ENCODE measurements around the gene TMC2.
A peak's percentile ranks its signal among the peaks of the same experiment; 100 is the strongest.
"Not testable (repeated sequence)": the region's sequence is repeated elsewhere in the genome, so short reads cannot be mapped to it uniquely, and the experiment has no call there.

Gene TMC2

DNA sequence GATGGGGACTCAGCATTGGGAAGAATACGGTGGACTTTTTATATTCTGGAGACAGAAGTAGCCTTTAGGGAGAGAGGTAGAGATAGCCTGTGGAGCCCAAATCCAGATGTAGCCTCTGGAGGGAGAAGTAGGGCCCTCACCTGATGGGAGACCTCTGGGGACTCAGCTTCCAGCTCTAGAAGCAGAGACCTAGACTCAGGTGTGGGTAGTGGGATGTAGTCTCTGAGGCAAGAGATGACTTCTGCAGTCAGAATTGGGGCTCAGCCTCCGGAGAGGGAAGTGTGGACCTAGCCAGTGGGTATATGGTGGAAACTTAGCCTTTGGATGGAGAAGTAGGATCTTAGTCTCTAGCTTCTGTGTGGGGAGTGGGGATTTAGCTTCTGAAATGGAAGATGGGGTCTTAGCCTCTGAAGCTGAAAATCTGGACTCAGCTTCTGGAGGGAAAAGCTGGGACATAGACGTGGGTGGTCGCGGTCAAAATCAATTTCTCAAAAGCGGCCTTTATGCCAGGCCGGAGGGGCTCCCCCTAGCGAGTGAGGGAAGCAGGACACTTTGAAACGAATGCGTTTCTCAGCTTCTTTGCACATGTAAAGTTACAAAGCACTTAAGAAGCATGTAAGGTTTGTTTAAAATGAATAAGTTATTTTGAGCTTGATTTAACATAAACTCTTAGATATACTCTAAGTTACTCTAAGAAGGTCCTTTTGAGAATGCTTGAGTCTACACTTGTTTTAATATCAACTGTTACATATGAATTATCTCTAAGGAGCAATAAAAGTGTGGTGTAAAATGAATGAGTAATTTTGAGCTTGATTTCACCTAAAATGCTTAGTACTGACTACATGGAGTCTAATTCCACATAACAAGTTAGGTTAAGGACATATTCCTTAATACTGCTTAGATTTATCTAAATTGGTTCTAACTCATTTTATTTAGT is 14.7 kb upstream of the TMC2 start:
- no peak overlapping the region for H3K4me3 ChIP-seq (ENCODE audit: low read length)
- peak; percentile 51 for DNase-seq (ENCODE audit: low read depth)
- TF ChIP-seq, protein P1, sequence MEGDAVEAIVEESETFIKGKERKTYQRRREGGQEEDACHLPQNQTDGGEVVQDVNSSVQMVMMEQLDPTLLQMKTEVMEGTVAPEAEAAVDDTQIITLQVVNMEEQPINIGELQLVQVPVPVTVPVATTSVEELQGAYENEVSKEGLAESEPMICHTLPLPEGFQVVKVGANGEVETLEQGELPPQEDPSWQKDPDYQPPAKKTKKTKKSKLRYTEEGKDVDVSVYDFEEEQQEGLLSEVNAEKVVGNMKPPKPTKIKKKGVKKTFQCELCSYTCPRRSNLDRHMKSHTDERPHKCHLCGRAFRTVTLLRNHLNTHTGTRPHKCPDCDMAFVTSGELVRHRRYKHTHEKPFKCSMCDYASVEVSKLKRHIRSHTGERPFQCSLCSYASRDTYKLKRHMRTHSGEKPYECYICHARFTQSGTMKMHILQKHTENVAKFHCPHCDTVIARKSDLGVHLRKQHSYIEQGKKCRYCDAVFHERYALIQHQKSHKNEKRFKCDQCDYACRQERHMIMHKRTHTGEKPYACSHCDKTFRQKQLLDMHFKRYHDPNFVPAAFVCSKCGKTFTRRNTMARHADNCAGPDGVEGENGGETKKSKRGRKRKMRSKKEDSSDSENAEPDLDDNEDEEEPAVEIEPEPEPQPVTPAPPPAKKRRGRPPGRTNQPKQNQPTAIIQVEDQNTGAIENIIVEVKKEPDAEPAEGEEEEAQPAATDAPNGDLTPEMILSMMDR (IDR thresholded peaks at IDR 0.05; ENCODE audit: insufficient read depth, low read depth, low read length, missing control alignments) = peak; percentile 94

DNA sequence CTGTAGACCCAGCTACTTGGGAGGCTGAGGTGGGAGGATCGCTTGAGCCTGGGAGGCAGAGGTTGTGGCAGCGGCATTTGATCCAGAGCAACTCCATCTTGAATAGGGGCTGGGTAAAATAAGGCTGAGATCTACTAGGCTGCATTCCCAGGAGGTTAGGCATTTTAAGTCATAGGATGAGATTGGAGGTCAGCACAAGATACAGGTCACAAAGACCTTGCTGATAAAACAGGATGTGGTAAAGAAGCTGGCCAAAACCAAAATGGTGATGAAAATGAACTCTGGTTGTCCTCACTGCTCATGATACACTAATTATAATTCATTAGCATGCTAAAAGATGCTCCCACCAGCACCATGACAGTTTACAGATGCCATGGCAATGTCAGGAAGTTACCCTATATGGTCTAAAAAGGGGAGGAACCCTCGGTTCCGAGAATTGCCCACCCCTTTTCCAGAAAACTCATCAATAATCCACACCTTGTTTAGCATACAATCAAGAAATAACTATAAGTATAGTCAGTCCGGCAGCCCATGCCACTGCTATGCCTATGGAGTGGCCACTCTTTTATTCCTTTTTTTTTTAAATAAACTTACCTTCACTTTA is 13.4 kb upstream of the TMC2 start:
- H3K4me3 ChIP-seq (ENCODE audit: low read length); DNase-seq (ENCODE audit: low read depth): not testable (repeated sequence)

DNA sequence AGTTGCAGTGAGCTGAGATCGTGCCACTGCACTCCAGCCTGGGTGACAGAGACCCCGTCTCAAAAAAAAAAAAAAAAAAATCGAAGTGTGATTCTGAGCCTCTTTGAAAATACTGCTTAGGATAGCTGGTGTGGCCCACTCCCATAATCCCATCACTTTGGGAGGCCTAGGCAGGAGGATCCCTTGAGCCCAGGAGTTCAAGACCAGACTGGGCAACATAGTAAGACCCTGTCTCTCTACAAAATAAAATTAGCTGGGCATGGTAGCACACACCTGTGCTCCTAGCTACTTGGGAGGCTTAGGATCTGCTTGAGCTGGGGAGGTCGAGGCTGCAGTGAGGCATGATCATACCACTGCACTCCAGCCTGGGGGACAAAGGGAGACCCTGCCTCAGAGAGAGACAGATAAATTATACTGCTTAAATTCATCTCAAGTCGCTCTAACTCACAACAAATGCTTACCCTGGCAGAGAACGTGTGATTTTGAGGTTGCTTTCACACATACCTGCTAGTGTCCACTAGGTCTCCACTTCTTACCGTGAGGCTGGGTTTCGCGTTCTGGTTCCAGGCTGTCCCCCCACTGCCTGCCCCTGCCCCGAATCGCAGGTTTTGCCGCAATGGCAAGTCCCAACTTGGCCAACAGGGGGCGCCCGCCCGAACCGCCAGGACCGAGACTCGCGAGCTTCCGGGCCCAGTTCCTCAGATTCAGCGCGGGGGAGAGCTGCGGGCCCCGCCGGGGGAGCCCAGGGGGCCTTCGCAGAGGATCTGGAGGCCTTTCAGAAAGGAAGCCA is 12.3 kb upstream of the TMC2 start:
- H3K4me3 ChIP-seq (ENCODE audit: low read length) = peak overlapping the region; percentile 78
- TF ChIP-seq, protein P1 (IDR thresholded peaks at IDR 0.05; ENCODE audit: insufficient read depth, low read depth, low read length, missing control alignments) = peak; percentile 89
- DNase-seq (ENCODE audit: low read depth) = peak; percentile 72

DNA sequence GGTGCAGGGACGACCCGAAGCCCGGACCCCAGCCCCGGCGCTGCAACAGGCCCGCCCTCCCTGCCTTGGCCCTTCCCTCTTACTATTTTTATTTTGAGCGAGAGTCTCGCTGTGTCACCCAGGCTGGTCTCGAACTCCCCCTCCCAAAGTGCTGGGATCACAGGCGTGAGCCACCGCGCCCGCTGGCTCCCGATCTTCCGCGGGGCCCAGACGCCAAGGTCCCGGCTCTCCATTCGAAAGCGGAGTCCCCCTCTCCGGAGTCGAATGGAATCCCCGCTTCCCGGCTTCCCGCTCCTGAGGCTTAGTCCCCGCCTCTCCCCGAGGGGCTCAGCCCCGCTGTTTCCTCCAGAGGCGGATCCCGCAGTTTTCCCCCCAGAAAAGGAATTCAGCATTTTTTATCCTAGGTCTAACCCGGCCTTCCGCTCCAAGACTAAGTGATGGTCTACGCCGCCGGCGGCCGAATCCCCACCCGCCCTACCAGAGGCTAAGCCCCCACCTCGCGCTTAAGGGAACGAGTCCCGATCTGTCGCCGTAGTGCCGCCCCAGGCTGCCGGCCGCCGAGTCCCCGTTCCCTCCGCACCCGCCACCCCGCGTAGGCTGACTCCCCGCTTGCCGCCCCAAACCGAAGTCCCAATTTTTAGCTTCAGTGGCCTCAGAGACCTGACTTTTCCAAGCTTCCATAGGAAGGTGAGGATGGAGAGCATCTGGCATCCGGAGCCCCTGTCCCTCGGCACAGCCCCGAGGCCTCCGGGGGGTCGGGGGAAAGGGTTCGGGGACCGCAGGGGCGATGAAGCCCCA is 11.5 kb upstream of the TMC2 start:
- H3K4me3 ChIP-seq (ENCODE audit: low read length) = peak overlapping the region; percentile 78
- TF ChIP-seq, protein P1 (IDR thresholded peaks at IDR 0.05; ENCODE audit: insufficient read depth, low read depth, low read length, missing control alignments) = no peak
- DNase-seq (ENCODE audit: low read depth) = peak; percentile 7

DNA sequence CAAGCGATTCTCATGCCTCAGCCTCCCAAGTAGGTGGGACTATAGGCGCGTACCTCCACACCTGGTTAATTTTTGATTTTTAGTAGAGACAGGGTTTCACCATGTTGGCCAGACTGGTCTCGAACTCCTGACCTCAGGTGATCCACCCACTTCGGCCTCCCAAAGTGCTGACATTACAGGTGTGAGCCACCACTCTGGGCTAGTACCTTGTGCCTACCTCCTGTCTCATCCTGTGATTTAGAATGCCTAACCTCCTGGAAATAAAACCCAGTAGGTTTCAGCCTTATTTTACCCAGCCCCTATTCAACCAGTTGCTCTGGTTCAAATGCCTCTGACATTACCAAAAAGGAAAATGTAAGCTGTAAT is 10.2 kb upstream of the TMC2 start:
- not testable (repeated sequence) for H3K4me3 ChIP-seq (ENCODE audit: low read length); DNase-seq (ENCODE audit: low read depth)

DNA sequence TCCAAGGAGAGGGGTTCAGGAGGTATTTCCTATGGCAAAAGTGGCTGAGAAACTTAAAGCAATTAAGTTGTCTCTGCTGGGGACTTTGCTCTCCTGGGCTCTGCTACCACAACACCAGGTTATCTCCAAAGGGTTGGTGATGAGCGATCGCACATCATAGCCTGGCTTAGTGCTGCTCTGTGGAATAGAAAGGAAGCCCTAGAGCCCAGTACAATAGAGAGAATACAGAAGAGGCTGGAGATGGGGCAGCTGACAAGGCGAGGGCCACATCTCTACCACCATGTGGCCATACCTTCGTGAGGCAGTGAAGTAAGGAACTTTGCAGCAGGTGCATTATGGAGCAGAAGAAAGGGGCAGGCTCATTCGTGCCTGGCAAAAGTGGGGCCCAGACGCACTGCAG is 8.6 kb upstream of the TMC2 start:
- no peak overlapping the region for H3K4me3 ChIP-seq (ENCODE audit: low read length)
- no peak for DNase-seq (ENCODE audit: low read depth)
- TF ChIP-seq, protein P1 (IDR thresholded peaks at IDR 0.05; ENCODE audit: insufficient read depth, low read depth, low read length, missing control alignments) = no peak

DNA sequence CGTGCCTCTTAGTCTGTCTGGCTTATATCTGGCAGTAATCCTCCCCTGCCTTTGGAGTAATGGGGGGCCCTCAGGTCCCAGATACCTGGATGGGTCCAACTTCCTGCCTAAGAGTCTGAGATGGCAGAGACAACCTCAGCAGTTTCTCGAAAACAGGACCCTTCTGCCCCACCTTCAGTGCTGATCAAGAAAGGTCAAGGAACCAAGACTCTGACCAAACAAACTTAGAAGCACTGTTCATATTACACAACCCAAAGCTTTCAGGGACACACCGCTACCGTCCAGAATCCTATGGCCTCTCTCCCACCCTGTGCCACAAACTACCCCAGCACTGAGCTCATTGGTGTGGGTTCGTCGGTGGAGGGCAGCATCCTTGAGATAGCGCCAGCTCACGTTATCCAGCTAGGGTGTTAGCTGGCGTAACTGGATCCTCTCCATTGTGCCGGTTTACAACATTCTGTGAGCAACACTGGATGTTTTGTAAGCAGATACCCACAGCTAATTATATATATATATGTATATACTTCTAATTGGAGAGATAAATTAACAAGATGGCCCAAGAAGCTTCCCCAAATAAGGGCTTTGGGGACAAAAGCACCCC is 7.6 kb upstream of the TMC2 start:
- DNase-seq (ENCODE audit: low read depth) = no peak
- no peak overlapping the region for H3K4me3 ChIP-seq (ENCODE audit: low read length)
- TF ChIP-seq, protein P1 (IDR thresholded peaks at IDR 0.05; ENCODE audit: insufficient read depth, low read depth, low read length, missing control alignments) = no peak

Data from epithelial cell of esophagus (primary cell).